GM12872 (cell line): ENCODE results near the gene KLK4.

ENCODE experiments used
- CTCF ChIP-seq: IDR thresholded peaks from 3 replicates; pipeline ENCODE4 v1.5.1; 2011; ENCODE audit warnings: low read depth, mild to moderate bottlenecking, low read length, moderate library complexity; ENCODE audit not compliant: insufficient read depth

KLK4 gene

GRCh38 chr19:50875795-50876422, 35.3 kb downstream of the KLK4 start:
- no peak for TF ChIP-seq CTCF

- no peak for TF ChIP-seq CTCF
These were observed 37.0 kb downstream of the KLK4 start for GRCh38 chr19:50874211-50874610.

- TF ChIP-seq CTCF = no peak
These were observed 38.1 kb downstream of the KLK4 start, which contains the start of gene KLK2 for GRCh38 chr19:50873056-50873455. Gene KLK2, plus strand, starts transcription at chr19:50873439. Its CDS starts 35 bp downstream, at chr19:50873474.

GRCh38 chr19:50870417-50871089, 40.6 kb downstream of the KLK4 start:
- no peak for TF ChIP-seq CTCF

GRCh38 chr19:50869479-50869878, 41.7 kb downstream of the KLK4 start:
- TF ChIP-seq CTCF = no peak

GRCh38 chr19:50861496-50862286, 49.5 kb downstream of the KLK4 start:
- no peak for TF ChIP-seq CTCF

GRCh38 chr19:50861010-50861409, 50.2 kb downstream of the KLK4 start:
- no peak for TF ChIP-seq CTCF
